ENCODE data around the gene ATP8B2.
"Not testable (repeated sequence)": the region's sequence is repeated elsewhere in the genome, so short reads cannot be mapped to it uniquely, and the experiment has no call there.

Gene ATP8B2, protein sequence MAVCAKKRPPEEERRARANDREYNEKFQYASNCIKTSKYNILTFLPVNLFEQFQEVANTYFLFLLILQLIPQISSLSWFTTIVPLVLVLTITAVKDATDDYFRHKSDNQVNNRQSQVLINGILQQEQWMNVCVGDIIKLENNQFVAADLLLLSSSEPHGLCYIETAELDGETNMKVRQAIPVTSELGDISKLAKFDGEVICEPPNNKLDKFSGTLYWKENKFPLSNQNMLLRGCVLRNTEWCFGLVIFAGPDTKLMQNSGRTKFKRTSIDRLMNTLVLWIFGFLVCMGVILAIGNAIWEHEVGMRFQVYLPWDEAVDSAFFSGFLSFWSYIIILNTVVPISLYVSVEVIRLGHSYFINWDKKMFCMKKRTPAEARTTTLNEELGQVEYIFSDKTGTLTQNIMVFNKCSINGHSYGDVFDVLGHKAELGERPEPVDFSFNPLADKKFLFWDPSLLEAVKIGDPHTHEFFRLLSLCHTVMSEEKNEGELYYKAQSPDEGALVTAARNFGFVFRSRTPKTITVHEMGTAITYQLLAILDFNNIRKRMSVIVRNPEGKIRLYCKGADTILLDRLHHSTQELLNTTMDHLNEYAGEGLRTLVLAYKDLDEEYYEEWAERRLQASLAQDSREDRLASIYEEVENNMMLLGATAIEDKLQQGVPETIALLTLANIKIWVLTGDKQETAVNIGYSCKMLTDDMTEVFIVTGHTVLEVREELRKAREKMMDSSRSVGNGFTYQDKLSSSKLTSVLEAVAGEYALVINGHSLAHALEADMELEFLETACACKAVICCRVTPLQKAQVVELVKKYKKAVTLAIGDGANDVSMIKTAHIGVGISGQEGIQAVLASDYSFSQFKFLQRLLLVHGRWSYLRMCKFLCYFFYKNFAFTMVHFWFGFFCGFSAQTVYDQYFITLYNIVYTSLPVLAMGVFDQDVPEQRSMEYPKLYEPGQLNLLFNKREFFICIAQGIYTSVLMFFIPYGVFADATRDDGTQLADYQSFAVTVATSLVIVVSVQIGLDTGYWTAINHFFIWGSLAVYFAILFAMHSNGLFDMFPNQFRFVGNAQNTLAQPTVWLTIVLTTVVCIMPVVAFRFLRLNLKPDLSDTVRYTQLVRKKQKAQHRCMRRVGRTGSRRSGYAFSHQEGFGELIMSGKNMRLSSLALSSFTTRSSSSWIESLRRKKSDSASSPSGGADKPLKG

GRCh38 chr1:154324669-154325582, at the start of gene ATP8B2:
Gene ATP8B2 (plus strand): TSS chr1:154325525. CDS start chr1:154328142, 2,617 bp downstream.
- peak; percentile 79 for DNase-seq

DNA sequence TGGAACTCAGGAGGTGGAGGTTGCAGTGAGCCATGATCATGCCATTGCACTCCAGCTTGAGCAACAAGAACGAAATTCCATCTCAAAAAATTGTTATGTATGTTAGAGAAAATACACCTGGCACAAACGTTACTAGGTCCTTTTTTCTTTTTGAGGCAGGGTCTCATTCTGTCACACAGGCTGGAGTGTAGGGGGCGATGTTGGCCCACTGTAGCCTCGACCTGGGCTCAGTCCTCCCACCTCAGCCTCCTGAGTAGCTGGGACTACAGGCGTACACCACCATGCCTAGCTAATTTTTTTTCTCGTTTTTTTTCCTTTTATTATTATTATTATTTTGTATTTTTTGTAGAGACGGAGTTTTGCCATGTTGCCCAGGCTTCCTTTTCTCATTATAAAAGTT, 48.5 kb upstream of the ATP8B2 start:
- no peak for DNase-seq

DNA sequence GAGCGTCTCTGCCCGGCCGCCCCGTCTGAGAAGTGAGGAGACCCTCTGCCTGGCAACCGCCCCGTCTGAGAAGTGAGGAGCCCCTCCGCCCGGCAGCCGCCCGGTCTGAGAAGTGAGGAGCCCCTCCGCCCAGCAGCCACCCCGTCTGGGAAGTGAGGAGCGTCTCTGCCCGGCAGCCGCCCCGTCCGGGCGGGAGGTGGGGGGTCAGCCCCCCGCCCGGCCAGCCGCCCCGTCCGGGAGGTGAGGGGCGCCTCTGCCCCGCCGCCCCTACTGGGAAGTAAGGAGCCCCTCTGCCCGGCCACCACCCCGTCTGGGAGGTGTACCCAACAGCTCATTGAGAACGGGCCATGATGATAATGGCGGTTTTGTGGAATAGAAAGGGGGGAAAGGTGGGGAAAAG, 37.7 kb upstream of the ATP8B2 start:
- not testable (repeated sequence) for DNase-seq

GRCh38 chr1:154288661-154289060, 36.7 kb upstream of the ATP8B2 start:
- no peak for DNase-seq

GRCh38 chr1:154290921-154291320, 34.4 kb upstream of the ATP8B2 start:
- peak; percentile 8 for DNase-seq

DNA sequence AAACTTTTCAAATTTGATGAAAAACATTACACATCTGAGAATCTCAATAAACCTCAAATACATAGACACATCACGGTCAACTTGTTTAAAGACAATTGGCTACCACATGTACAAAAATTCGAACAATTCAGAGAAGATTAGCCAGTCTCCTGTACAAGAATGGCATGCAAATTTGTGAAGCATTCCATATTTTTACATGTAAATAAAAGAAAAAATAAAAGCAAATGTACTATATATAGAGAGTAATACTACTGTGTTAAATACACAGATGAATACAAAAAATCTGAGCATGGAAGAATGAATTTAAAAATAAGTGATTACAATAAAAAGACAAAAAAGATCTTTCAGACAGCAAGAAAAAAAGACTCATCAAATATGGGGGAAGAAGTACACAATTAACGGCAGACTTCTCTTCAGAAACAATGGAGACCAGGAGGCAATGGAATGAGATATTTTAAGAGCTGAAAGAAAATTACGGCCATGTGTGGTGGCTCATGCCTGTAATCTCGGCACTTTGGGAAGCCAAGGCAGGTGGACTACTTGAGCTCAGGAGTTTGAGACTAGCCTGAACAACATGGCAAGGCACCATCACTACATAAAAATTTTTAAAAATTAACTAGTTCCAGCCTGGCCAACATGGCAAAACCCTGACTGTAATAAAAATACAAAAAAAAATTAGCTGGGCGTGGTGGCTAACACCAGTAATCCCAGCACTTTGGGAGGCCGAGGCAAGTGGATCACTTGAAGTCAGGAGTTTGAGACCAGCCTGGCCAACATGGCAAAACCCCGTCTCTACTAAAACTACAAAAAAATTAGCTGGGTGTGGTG, 29.7 kb upstream of the ATP8B2 start:
- DNase-seq: no peak

- DNase-seq: no peak
These were observed 23.7 kb upstream of the ATP8B2 start for GRCh38 chr1:154301582-154301981.

DNA sequence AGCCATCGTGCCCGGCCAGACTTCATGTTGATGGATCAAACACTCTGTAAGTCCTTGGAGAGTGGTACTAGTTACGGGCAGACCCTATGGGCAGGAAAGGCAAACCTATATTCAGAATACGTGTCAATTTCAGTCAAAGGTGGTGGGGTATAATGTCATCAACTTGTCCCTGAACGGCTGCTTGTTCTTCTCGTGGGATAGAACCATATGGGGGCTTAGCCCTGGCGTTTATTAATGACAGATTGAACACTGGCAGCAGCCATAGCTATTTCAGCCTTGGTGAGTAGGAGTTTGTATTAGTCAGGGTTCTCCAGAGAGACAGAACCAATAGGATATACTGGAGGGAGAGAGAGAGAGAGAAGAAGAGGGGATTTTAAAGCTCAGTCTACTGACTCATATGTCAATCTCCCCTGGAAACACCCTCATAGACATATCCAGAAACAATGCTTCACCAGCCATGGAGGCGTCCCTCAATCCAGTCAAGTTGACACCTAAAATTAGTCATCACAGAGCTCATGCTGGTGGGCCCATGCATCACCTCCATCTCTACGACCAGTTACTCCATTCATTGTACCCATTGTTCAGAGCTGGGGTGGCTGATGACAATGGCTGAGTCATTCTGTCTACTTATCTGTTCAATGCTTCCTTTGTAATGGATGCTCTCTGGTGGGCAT, 20.5 kb upstream of the ATP8B2 start:
- DNase-seq: no peak

GRCh38 chr1:154306151-154306550, 19.2 kb upstream of the ATP8B2 start:
- DNase-seq: no peak

DNA sequence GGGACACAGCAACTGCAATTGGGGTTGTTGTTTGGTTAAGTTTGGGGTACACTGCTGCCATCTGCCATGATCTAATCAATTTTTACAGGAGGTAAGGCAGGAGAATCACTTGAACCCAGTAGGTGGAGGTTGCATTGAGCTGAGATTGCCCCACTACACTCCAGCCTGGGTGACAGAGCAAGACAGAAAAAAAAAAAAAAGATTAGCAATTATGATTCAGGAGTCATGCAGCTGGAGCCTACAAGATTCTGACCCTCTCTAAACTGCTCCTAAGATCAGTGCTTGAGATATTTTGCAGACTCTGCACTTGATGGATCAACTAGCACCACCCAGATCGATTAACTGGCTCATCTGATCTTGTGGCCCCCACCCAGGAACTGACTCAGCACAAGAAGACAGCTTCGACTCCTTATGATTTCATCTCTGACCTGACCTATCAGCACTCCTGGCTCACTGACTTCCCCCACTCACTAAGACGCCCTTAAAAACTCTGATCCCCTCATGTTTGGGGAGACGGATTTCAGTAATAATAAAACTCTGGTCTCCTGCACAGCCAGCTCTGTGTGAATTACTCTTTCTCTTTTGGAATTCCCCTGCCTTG, 17.6 kb upstream of the ATP8B2 start:
- DNase-seq: not testable (repeated sequence)

GRCh38 chr1:154309136-154309535, 16.2 kb upstream of the ATP8B2 start:
- not testable (repeated sequence) for DNase-seq

DNA sequence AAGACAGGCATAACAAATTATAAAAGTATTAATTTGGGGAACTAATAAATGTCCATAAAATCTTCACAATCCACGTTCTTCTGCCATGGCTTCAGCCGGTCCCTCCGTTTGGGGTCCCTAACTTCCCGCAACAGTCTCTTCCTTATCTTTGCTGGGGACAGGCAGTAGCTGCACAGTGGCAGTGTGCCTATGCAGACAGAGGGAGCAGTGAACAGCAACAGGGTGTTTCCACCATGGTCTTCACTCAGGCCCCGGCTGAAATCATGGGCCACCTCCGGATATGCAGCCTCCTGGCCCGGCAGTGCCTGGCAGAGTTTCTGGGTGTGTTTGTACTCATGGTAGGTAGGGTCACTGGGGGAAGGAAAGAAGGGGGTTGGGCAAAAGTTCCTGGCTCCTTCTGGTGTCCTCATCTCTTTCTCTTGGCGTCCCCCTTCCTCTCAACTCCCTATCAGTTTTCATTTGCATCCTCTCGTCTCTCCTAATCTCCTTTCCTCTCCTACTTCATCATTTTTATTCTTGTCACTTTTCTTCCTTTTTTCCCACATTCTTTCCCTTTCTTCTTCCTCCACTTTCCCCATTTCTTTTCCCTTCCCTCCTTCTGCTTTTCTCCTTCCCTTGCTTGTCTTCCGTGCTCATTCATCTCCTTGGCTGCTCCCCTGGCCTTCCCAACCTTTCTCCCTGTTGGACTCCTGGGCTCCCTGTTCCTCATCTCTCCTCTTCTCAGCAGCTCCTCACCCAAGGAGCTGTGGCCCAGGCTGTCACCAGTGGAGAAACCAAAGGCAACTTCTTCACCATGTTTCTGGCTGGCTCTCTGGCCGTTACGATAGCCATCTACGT, 12.9 kb upstream of the ATP8B2 start:
- DNase-seq: not testable (repeated sequence)

- DNase-seq: no peak
These were observed 12.3 kb upstream of the ATP8B2 start for GRCh38 chr1:154313066-154313356.

GRCh38 chr1:154314226-154314625, 11.1 kb upstream of the ATP8B2 start:
- DNase-seq: not testable (repeated sequence)

DNA sequence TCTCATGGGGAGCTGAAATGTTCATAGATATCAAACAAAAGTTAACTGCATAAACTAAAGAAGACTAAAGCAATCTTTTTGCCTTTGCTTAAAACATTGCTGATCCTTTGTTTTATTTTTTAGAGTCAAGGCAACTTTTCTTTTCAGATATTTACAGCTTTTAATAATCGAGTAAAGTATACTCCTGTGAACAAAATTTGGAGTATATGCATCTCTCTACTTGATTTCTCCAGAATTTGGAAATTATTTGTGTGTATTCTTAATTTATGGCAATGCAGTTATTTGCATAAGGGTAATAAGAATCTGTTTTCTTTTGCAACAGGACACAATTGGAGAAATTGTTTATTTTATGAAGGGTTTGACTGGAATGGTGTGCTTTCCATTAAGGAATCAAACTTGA, 8.6 kb upstream of the ATP8B2 start:
- DNase-seq: no peak

DNA sequence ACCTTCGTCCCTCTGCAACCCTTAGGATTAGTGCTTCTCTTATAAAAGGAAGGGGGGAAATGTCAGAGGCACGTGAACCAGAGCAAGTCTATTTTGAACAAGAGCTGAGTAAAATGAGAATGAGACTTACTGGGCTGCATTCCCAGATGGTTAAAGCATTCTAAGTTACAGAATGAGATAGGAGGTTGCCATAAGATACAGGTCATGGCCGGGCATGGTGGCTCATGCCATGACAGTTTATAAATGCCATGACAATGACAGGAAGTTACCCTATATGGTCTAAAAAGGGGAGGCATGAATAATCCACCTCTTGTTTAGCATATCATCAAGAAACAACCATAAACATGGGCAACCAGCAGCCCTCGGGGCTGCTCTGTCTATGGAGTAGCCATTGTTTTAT, 6.9 kb upstream of the ATP8B2 start:
- DNase-seq: no peak

GRCh38 chr1:154320882-154321608, 4.3 kb upstream of the ATP8B2 start, which contains the start of gene AQP10:
Gene AQP10 (plus strand): TSS chr1:154321093. CDS start chr1:154321156, 63 bp downstream.
- DNase-seq: no peak

- DNase-seq: not testable (repeated sequence)
These were observed 3.8 kb upstream of the ATP8B2 start for GRCh38 chr1:154321609-154321934.

GRCh38 chr1:154323493-154323892, 1.8 kb upstream of the ATP8B2 start:
- no peak for DNase-seq

All from NCI-H146 (cell line).